K562 (cell line): ENCODE data around the gene NKAPL. TPM values are rescaled to one million over a fixed set of nuclear protein-coding genes. Genes with fewer than 3 reads are reported as not detected.

Experiments
- CHD1 ChIP-seq: fragments of 200-600 bp; sonication (generic); IDR thresholded peaks from one replicate; pipeline ENCODE4 v1.6.1; 2012; ENCODE audit warnings: mild to moderate bottlenecking, moderate library complexity, low read length, inconsistent platforms
- GABPB2 ChIP-seq: fragments of 250-450 bp; sonication (Bioruptor Pico); conservative IDR thresholded peaks from 2 replicates; pipeline ENCODE4 v1.5.1; 2021; ENCODE audit warnings: mild to moderate bottlenecking
- JUND ChIP-seq, 2 experiments: IDR thresholded peaks; 2 replicates in 1 of 2; 3 replicates in 1 of 2; pipeline ENCODE4 v1.6.1; 2011; ENCODE audit warnings: borderline replicate concordance in 2 of 2, low read depth in 2 of 2, low read length in 2 of 2, improper control_type of control experiment in 1 of 2, missing biosample characterization in 1 of 2, missing genetic modification characterization in 1 of 2, missing genetic modification reagents in 1 of 2
- KLF6 ChIP-seq: fragments of 250-450 bp; sonication (Bioruptor Pico); IDR thresholded peaks from 2 replicates; pipeline ENCODE4 v1.4.0; 2020; ENCODE audit warnings: mild to moderate bottlenecking, moderate library complexity, borderline replicate concordance
- MTA1 ChIP-seq: fragments of 450-650 bp; IDR thresholded peaks from 2 replicates; pipeline ENCODE4 v1.6.1; 2017; ENCODE audit warnings: borderline replicate concordance
- ZNF121 ChIP-seq: sonication (generic); formaldehyde crosslinking; conservative IDR thresholded peaks from 2 replicates; pipeline ENCODE4 v1.8.0; 2022; ENCODE audit warnings: missing genetic modification reagents
- ZNF174 ChIP-seq: fragments of 250-450 bp; sonication (Bioruptor Pico); IDR thresholded peaks from 2 replicates; pipeline ENCODE4 v1.4.0; 2020; ENCODE audit warnings: mild to moderate bottlenecking
- ZNF551 ChIP-seq: fragments of 250-450 bp; sonication (Bioruptor Pico); IDR thresholded peaks from 2 replicates; pipeline ENCODE4 v1.5.0; 2021; ENCODE audit warnings: mild to moderate bottlenecking, moderate library complexity
- polyA plus RNA-seq, 8 experiments: library from polyadenylated mRNA; depleted of rRNA in 4 of 8; stranded (reverse) in 5 of 8; unstranded in 3 of 8; fragments of >200 nt; fragmentation: Nextera tagmentation in 2 of 8; fragmentation: Illumina TruSeq in 1 of 8; extraction: Ambion mirVana in 2 of 8; extraction: Trizol in 1 of 8; gene quantifications; 2 replicates each; pipeline versions ENCODE4 v1.2.1 to v1.2.3, GENCODE V29; 2011 to 2014; ENCODE audit warnings: inconsistent platforms in 1 of 8, missing spikeins in 1 of 8
- total RNA-seq, 7 experiments: library from RNA; depleted of rRNA in 6 of 7; stranded (reverse); fragments of >200 nt in 6 of 7; fragmentation: Illumina TruSeq in 2 of 7; extraction: Trizol in 2 of 7; gene quantifications; 2 replicates each; pipeline versions ENCODE4 v1.2.1 to v1.2.3, GENCODE V29; 2011 to 2021; ENCODE audit warnings: low replicate concordance in 1 of 7
- TF ChIP-seq, protein P1 (sequence below): fragments of 450-650 bp; IDR thresholded peaks from 2 replicates; pipeline ENCODE4 v1.6.1; 2016; ENCODE audit warnings: mild to moderate bottlenecking, moderate library complexity
- TF ChIP-seq, protein P2 (sequence below): fragments of 150-350 bp; conservative IDR thresholded peaks from 2 replicates; pipeline ENCODE4 v1.6.1; 2014; ENCODE audit warnings: low read length

NKAPL gene
- total and polyA plus RNA-seq, 9 of the 15 experiments (the other 6 are each of a cell fraction or from before 2014, with no cell fraction given) = not detected

DNA sequence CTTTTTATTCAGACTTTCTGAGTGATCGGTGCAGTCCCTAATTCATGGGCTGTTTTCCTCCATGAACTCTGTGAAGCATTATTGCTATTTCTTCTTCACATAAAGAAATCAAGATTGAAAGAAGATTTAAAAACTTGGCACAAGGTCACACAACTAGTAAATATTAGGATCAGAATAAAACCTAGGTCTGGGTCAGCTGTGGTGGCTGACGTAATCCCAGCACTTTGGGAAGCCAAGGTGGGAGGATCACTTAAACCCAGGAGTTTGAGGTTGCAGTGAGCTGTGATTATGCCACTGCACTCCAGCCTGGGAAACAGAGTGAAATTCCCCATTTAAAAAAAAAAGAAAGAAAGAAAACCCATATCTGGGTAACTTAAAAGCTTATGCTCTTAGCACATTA lies 32.6 kb upstream of the NKAPL start (continued):
- TF ChIP-seq, protein P1, sequence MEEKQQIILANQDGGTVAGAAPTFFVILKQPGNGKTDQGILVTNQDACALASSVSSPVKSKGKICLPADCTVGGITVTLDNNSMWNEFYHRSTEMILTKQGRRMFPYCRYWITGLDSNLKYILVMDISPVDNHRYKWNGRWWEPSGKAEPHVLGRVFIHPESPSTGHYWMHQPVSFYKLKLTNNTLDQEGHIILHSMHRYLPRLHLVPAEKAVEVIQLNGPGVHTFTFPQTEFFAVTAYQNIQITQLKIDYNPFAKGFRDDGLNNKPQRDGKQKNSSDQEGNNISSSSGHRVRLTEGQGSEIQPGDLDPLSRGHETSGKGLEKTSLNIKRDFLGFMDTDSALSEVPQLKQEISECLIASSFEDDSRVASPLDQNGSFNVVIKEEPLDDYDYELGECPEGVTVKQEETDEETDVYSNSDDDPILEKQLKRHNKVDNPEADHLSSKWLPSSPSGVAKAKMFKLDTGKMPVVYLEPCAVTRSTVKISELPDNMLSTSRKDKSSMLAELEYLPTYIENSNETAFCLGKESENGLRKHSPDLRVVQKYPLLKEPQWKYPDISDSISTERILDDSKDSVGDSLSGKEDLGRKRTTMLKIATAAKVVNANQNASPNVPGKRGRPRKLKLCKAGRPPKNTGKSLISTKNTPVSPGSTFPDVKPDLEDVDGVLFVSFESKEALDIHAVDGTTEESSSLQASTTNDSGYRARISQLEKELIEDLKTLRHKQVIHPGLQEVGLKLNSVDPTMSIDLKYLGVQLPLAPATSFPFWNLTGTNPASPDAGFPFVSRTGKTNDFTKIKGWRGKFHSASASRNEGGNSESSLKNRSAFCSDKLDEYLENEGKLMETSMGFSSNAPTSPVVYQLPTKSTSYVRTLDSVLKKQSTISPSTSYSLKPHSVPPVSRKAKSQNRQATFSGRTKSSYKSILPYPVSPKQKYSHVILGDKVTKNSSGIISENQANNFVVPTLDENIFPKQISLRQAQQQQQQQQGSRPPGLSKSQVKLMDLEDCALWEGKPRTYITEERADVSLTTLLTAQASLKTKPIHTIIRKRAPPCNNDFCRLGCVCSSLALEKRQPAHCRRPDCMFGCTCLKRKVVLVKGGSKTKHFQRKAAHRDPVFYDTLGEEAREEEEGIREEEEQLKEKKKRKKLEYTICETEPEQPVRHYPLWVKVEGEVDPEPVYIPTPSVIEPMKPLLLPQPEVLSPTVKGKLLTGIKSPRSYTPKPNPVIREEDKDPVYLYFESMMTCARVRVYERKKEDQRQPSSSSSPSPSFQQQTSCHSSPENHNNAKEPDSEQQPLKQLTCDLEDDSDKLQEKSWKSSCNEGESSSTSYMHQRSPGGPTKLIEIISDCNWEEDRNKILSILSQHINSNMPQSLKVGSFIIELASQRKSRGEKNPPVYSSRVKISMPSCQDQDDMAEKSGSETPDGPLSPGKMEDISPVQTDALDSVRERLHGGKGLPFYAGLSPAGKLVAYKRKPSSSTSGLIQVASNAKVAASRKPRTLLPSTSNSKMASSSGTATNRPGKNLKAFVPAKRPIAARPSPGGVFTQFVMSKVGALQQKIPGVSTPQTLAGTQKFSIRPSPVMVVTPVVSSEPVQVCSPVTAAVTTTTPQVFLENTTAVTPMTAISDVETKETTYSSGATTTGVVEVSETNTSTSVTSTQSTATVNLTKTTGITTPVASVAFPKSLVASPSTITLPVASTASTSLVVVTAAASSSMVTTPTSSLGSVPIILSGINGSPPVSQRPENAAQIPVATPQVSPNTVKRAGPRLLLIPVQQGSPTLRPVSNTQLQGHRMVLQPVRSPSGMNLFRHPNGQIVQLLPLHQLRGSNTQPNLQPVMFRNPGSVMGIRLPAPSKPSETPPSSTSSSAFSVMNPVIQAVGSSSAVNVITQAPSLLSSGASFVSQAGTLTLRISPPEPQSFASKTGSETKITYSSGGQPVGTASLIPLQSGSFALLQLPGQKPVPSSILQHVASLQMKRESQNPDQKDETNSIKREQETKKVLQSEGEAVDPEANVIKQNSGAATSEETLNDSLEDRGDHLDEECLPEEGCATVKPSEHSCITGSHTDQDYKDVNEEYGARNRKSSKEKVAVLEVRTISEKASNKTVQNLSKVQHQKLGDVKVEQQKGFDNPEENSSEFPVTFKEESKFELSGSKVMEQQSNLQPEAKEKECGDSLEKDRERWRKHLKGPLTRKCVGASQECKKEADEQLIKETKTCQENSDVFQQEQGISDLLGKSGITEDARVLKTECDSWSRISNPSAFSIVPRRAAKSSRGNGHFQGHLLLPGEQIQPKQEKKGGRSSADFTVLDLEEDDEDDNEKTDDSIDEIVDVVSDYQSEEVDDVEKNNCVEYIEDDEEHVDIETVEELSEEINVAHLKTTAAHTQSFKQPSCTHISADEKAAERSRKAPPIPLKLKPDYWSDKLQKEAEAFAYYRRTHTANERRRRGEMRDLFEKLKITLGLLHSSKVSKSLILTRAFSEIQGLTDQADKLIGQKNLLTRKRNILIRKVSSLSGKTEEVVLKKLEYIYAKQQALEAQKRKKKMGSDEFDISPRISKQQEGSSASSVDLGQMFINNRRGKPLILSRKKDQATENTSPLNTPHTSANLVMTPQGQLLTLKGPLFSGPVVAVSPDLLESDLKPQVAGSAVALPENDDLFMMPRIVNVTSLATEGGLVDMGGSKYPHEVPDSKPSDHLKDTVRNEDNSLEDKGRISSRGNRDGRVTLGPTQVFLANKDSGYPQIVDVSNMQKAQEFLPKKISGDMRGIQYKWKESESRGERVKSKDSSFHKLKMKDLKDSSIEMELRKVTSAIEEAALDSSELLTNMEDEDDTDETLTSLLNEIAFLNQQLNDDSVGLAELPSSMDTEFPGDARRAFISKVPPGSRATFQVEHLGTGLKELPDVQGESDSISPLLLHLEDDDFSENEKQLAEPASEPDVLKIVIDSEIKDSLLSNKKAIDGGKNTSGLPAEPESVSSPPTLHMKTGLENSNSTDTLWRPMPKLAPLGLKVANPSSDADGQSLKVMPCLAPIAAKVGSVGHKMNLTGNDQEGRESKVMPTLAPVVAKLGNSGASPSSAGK = no peak
- TF ChIP-seq KLF6 (CRISPR knock-in tag) (no peak), ZNF174 (CRISPR knock-in tag) (no peak), GABPB2 (CRISPR knock-in tag) (no peak), ZNF551 (CRISPR knock-in tag) (no peak), MTA1 (no peak), JUND (IDR thresholded peaks at IDR 0.05; ENCODE audit: borderline replicate concordance, low read depth, low read length) (peak; percentile 59), JUND (tag; IDR thresholded peaks at IDR 0.05; ENCODE audit: borderline replicate concordance, low read depth, low read length) (no peak; the same call in 2 of the 3 replicates), ZNF121 (CRISPR knock-in tag) (no peak), CHD1 (no peak)
- TF ChIP-seq, protein P2, sequence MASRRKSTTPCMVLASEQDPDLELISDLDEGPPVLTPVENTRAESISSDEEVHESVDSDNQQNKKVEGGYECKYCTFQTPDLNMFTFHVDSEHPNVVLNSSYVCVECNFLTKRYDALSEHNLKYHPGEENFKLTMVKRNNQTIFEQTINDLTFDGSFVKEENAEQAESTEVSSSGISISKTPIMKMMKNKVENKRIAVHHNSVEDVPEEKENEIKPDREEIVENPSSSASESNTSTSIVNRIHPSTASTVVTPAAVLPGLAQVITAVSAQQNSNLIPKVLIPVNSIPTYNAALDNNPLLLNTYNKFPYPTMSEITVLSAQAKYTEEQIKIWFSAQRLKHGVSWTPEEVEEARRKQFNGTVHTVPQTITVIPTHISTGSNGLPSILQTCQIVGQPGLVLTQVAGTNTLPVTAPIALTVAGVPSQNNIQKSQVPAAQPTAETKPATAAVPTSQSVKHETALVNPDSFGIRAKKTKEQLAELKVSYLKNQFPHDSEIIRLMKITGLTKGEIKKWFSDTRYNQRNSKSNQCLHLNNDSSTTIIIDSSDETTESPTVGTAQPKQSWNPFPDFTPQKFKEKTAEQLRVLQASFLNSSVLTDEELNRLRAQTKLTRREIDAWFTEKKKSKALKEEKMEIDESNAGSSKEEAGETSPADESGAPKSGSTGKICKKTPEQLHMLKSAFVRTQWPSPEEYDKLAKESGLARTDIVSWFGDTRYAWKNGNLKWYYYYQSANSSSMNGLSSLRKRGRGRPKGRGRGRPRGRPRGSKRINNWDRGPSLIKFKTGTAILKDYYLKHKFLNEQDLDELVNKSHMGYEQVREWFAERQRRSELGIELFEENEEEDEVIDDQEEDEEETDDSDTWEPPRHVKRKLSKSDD = no peak
